WTC11 (cell line): ENCODE measurements around the gene NDUFV2.

ENCODE experiments used
- ETV6 ChIP-seq: sonication (generic); formaldehyde crosslinking; IDR thresholded peaks from 2 replicates; pipeline ENCODE4 v1.8.1; 2022; ENCODE audit warnings: mild to moderate bottlenecking, missing genetic modification reagents
- KAT7 ChIP-seq: sonication (generic); formaldehyde crosslinking; IDR thresholded peaks from 2 replicates; pipeline ENCODE4 v1.8.1; 2023; ENCODE audit warnings: missing genetic modification reagents, mild to moderate bottlenecking, borderline replicate concordance
- RELA ChIP-seq: sonication (generic); formaldehyde crosslinking; IDR thresholded peaks from 2 replicates; pipeline ENCODE4 v1.8.1; 2022; ENCODE audit warnings: missing genetic modification reagents, mild to moderate bottlenecking, borderline replicate concordance
- ZNF317 ChIP-seq: sonication (generic); formaldehyde crosslinking; IDR thresholded peaks from 2 replicates; pipeline ENCODE4 v1.8.1; 2023; ENCODE audit warnings: low read depth, mild to moderate bottlenecking, moderate library complexity, missing genetic modification reagents, borderline replicate concordance
- TF ChIP-seq, protein P1 (sequence below): fragments of 200-600 bp; IDR thresholded peaks from 2 replicates; pipeline ENCODE4 v1.8.0; 2022; ENCODE audit warnings: antibody characterized with exemption
- TF ChIP-seq, protein P2 (sequence below): sonication (generic); formaldehyde crosslinking; IDR thresholded peaks from 2 replicates; pipeline ENCODE4 v1.8.0; 2022; ENCODE audit warnings: mild to moderate bottlenecking, missing genetic modification reagents
- TF ChIP-seq, protein P3 (sequence below): sonication (generic); formaldehyde crosslinking; IDR thresholded peaks from 2 replicates; pipeline ENCODE4 v1.8.0; 2022; ENCODE audit warnings: mild to moderate bottlenecking, missing genetic modification reagents
- TF ChIP-seq, protein P4 (sequence below): sonication (generic); formaldehyde crosslinking; IDR thresholded peaks from 2 replicates; pipeline ENCODE4 v1.8.1; 2022; ENCODE audit warnings: low read depth, missing genetic modification reagents, borderline replicate concordance
- TF ChIP-seq, protein P5 (sequence below): sonication (generic); formaldehyde crosslinking; IDR thresholded peaks from 2 replicates; pipeline ENCODE4 v1.8.0; 2023; ENCODE audit warnings: mild to moderate bottlenecking, missing genetic modification reagents
- TF ChIP-seq, protein P6 (sequence below): sonication (generic); formaldehyde crosslinking; IDR thresholded peaks from 2 replicates; pipeline ENCODE4 v1.8.0; 2023; ENCODE audit warnings: missing genetic modification reagents
- TF ChIP-seq, protein P7 (sequence below): sonication (generic); formaldehyde crosslinking; IDR thresholded peaks from 2 replicates; pipeline ENCODE4 v1.8.0; 2022; ENCODE audit warnings: mild to moderate bottlenecking, missing genetic modification reagents

DNA sequence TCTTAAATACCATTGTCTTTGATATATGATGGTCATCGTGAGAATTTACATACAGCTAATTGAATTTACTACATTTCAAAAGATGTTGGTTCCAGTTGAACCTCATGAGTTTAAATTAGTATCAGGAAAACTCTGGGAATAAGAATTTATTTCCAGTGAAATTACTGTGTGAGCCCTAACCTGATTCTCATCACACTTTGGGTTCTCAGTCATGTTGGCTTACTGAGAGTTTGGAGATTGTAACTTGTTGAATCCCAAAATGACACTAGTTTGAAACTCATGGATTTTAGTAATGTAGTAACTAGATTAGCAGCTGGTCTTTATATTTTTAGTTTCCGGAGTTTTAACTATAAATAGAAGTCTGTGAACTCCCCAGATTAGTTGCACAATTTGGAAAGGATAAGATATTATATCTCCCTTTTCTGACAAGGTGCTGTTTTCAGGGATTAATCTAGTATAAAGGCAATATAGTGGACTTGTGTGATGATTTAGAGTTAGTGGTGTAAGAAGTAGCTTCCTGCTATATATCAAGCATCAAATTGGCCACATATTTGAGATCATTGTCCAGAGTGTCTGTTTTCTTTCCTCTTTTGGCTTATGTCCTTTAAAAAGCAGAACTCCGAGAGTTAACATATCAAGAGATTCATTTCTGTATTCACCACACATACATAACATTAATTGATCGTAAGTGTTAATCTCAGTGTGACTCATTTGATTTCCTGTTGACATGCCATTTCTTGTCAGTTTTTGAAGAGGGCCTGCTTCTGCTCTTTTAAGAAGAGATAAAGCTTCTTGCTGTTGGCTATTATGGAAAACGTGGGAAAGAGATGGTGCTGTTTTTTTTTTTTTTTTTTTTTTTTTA lies 15.7 kb downstream of the NDUFV2 start:
- TF ChIP-seq KAT7 (CRISPR knock-in tag) (no peak), ZNF317 (CRISPR knock-in tag) (no peak), ETV6 (CRISPR knock-in tag) (no peak), RELA (no peak)
- TF ChIP-seq, protein P1, sequence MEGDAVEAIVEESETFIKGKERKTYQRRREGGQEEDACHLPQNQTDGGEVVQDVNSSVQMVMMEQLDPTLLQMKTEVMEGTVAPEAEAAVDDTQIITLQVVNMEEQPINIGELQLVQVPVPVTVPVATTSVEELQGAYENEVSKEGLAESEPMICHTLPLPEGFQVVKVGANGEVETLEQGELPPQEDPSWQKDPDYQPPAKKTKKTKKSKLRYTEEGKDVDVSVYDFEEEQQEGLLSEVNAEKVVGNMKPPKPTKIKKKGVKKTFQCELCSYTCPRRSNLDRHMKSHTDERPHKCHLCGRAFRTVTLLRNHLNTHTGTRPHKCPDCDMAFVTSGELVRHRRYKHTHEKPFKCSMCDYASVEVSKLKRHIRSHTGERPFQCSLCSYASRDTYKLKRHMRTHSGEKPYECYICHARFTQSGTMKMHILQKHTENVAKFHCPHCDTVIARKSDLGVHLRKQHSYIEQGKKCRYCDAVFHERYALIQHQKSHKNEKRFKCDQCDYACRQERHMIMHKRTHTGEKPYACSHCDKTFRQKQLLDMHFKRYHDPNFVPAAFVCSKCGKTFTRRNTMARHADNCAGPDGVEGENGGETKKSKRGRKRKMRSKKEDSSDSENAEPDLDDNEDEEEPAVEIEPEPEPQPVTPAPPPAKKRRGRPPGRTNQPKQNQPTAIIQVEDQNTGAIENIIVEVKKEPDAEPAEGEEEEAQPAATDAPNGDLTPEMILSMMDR = no peak
- TF ChIP-seq, protein P2, sequence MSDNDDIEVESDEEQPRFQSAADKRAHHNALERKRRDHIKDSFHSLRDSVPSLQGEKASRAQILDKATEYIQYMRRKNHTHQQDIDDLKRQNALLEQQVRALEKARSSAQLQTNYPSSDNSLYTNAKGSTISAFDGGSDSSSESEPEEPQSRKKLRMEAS (CRISPR knock-in tag) = no peak
- TF ChIP-seq, protein P3, sequence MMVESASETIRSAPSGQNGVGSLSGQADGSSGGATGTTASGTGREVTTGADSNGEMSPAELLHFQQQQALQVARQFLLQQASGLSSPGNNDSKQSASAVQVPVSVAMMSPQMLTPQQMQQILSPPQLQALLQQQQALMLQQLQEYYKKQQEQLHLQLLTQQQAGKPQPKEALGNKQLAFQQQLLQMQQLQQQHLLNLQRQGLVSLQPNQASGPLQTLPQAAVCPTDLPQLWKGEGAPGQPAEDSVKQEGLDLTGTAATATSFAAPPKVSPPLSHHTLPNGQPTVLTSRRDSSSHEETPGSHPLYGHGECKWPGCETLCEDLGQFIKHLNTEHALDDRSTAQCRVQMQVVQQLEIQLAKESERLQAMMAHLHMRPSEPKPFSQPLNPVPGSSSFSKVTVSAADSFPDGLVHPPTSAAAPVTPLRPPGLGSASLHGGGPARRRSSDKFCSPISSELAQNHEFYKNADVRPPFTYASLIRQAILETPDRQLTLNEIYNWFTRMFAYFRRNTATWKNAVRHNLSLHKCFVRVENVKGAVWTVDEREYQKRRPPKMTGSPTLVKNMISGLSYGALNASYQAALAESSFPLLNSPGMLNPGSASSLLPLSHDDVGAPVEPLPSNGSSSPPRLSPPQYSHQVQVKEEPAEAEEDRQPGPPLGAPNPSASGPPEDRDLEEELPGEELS (CRISPR knock-in tag) = no peak
- TF ChIP-seq, protein P4, sequence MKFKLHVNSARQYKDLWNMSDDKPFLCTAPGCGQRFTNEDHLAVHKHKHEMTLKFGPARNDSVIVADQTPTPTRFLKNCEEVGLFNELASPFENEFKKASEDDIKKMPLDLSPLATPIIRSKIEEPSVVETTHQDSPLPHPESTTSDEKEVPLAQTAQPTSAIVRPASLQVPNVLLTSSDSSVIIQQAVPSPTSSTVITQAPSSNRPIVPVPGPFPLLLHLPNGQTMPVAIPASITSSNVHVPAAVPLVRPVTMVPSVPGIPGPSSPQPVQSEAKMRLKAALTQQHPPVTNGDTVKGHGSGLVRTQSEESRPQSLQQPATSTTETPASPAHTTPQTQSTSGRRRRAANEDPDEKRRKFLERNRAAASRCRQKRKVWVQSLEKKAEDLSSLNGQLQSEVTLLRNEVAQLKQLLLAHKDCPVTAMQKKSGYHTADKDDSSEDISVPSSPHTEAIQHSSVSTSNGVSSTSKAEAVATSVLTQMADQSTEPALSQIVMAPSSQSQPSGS (CRISPR knock-in tag) = no peak
- TF ChIP-seq, protein P5, sequence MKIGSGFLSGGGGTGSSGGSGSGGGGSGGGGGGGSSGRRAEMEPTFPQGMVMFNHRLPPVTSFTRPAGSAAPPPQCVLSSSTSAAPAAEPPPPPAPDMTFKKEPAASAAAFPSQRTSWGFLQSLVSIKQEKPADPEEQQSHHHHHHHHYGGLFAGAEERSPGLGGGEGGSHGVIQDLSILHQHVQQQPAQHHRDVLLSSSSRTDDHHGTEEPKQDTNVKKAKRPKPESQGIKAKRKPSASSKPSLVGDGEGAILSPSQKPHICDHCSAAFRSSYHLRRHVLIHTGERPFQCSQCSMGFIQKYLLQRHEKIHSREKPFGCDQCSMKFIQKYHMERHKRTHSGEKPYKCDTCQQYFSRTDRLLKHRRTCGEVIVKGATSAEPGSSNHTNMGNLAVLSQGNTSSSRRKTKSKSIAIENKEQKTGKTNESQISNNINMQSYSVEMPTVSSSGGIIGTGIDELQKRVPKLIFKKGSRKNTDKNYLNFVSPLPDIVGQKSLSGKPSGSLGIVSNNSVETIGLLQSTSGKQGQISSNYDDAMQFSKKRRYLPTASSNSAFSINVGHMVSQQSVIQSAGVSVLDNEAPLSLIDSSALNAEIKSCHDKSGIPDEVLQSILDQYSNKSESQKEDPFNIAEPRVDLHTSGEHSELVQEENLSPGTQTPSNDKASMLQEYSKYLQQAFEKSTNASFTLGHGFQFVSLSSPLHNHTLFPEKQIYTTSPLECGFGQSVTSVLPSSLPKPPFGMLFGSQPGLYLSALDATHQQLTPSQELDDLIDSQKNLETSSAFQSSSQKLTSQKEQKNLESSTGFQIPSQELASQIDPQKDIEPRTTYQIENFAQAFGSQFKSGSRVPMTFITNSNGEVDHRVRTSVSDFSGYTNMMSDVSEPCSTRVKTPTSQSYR (CRISPR knock-in tag) = no peak
- TF ChIP-seq, protein P6, sequence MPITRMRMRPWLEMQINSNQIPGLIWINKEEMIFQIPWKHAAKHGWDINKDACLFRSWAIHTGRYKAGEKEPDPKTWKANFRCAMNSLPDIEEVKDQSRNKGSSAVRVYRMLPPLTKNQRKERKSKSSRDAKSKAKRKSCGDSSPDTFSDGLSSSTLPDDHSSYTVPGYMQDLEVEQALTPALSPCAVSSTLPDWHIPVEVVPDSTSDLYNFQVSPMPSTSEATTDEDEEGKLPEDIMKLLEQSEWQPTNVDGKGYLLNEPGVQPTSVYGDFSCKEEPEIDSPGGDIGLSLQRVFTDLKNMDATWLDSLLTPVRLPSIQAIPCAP (CRISPR knock-in tag) = no peak
- TF ChIP-seq, protein P7, sequence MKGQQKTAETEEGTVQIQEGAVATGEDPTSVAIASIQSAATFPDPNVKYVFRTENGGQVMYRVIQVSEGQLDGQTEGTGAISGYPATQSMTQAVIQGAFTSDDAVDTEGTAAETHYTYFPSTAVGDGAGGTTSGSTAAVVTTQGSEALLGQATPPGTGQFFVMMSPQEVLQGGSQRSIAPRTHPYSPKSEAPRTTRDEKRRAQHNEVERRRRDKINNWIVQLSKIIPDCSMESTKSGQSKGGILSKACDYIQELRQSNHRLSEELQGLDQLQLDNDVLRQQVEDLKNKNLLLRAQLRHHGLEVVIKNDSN (CRISPR knock-in tag) = no peak
